ENCODE data around the gene PILRA. TPM values are rescaled to one million over a fixed set of nuclear protein-coding genes. Genes with fewer than 3 reads are reported as not detected.

PILRA gene

GRCh38 chr7:100449190-100449795 lies 76.0 kb downstream of the PILRA start:
- peak overlapping the region; percentile 68 for H2AFZ ChIP-seq (ENCODE audit: low read length)

More at GRCh38 chr7:100449190-100449795, 76.0 kb downstream of the PILRA start:
- Histone ChIP-seq H3K27me3 (ENCODE audit: control insufficient read depth in 3 of 3, insufficient read depth in 3 of 3, low read depth in 1 of 3, low read length in 3 of 3) (no peaks in the 10 kb centered on the region), H2BK15ac (ENCODE audit: low read length) (no peak overlapping the region), H3K4me3 (ENCODE audit: low read length in 2 of 2) (no peak overlapping the region), H3K23ac (ENCODE audit: low read depth, low read length, poor library complexity) (no peak overlapping the region), H3K4ac (ENCODE audit: low read length) (no peak overlapping the region), H3K18ac (ENCODE audit: low read length) (no peak overlapping the region), H3K4me1 (ENCODE audit: control insufficient read depth in 2 of 2, insufficient read depth in 1 of 2, low read depth in 1 of 2, low read length in 2 of 2) (peaks cover 7 to 14% of the 10 kb centered on the region in 2 donors), H3K79me1 (ENCODE audit: low read depth, low read length) (no peaks in the 10 kb centered on the region), H4K91ac (ENCODE audit: low read depth, low read length, poor library complexity) (no peak overlapping the region), H4K8ac (ENCODE audit: low read depth, low read length) (no peak overlapping the region), H3K36me3 (replicated peaks in 1 of 2; ENCODE audit: control insufficient read depth in 2 of 2, insufficient read depth in 2 of 2, low read length in 2 of 2) (no peaks in the 10 kb centered on the region), H3K27ac (replicated peaks; ENCODE audit: low read length) (no peak overlapping the region), H2AK5ac (ENCODE audit: low read depth, low read length) (no peak overlapping the region), H3K14ac (ENCODE audit: low read length) (no peak overlapping the region), H2BK120ac (ENCODE audit: low read depth, low read length) (no peak overlapping the region), H3K9me3 (replicated peaks in 1 of 2; ENCODE audit: control insufficient read depth in 2 of 2, insufficient read depth in 1 of 2, low read depth in 1 of 2, low read length in 2 of 2) (no peaks in the 10 kb centered on the region), H3K9ac (ENCODE audit: low read depth, low read length, poor library complexity) (no peak overlapping the region), H2BK5ac (ENCODE audit: low read length) (no peak overlapping the region), H2BK12ac (ENCODE audit: low read length) (no peak overlapping the region), H3K4me2 (ENCODE audit: insufficient read depth, low read length, poor library complexity, severe bottlenecking) (no peak overlapping the region)
- no peak for DNase-seq (ENCODE audit: low spot score)
- no CpG with 5 or more reads among the region's 13 CpGs for WGBS, 2 donors (ENCODE audit: extremely low coverage in 2 of 2, insufficient read length in 2 of 2, insufficient replicate concordance in 1 of 2)

Small RNA genes lying within 50 kb of the gene (small RNA-seq; reads per million reads assigned to genes)
- not detected for gene RF00019 (ENCODE audit: insufficient read depth)
